ENCODE results near the gene ZNF483. TPM values are rescaled to one million over a fixed set of nuclear protein-coding genes. Genes with fewer than 3 reads are reported as not detected.
A peak's percentile ranks its signal among the peaks of the same experiment; 100 is the strongest.

ZNF483 gene
- total and polyA plus RNA-seq, 9 of the 15 experiments (the other 6 are each of a cell fraction or from before 2014, with no cell fraction given) = 0.04 to 1.0 (median 0.38) TPM

GRCh38 chr9:111483858-111484571 lies 41.0 kb upstream of the ZNF483 start, which contains the start of gene ECPAS (continued):
- TF ChIP-seq ZNF551 (CRISPR knock-in tag; IDR thresholded peaks at IDR 0.05) (no peak), UBTF (IDR thresholded peaks at IDR 0.05; ENCODE audit: borderline replicate concordance in 1 of 2, low read depth in 2 of 2, low read length in 2 of 2) (peak; percentile 77 to 86; a peak in 3 of 4 replicates), SPI1 (IDR thresholded peaks at IDR 0.05; ENCODE audit: borderline replicate concordance, low read depth, low read length) (no peak), RBM14 (IDR thresholded peaks at IDR 0.05; ENCODE audit: borderline replicate concordance, insufficient read depth, low read depth, low read length) (no peak), U2AF2 (optimal IDR thresholded peaks at IDR 0.05; ENCODE audit: low read depth, low read length) (no peak), NEUROD1 (IDR thresholded peaks at IDR 0.05; ENCODE audit: borderline replicate concordance, low read depth, low read length, partially characterized antibody) (peak; percentile 39), ZNF584 (CRISPR knock-in tag; IDR thresholded peaks at IDR 0.05; ENCODE audit: low read depth) (no peak), HMG20B (CRISPR knock-in tag; IDR thresholded peaks at IDR 0.05) (no peak), TEAD2 (tag; IDR thresholded peaks at IDR 0.05) (no peak), KLF16 (IDR thresholded peaks at IDR 0.05) (no peak), TAF15 (IDR thresholded peaks at IDR 0.05; ENCODE audit: low read depth, low read length) (no peak), SNRNP70 (optimal IDR thresholded peaks at IDR 0.05; ENCODE audit: low read depth, low read length) (no peak), ZNF134 (CRISPR knock-in tag; conservative IDR thresholded peaks at IDR 0.05) (no peak), IFI16 (CRISPR knock-in tag; IDR thresholded peaks at IDR 0.05) (no peak), SAFB (IDR thresholded peaks at IDR 0.05; ENCODE audit: borderline replicate concordance, low read depth, low read length) (peak; percentile 67; the same call in 1 of the 2 replicates), HBP1 (CRISPR knock-in tag; IDR thresholded peaks at IDR 0.05) (no peak), RBM17 (IDR thresholded peaks at IDR 0.05; ENCODE audit: borderline replicate concordance, low read depth, low read length) (no peak), HNRNPL (IDR thresholded peaks at IDR 0.05; ENCODE audit: low read depth, low read length) (peak; percentile 43; the same call in 1 of the 2 replicates), ZNF143 (CRISPR knock-in tag; IDR thresholded peaks at IDR 0.05) (no peak)

All from K562 (cell line).